GM12878 (cell line): Measurements from ENCODE around the gene SAYSD1. TPM values are rescaled to one million over a fixed set of nuclear protein-coding genes. Genes with fewer than 3 reads are reported as not detected.

ENCODE experiments used
- ATAC-seq: fragments of 200-7000 bp; cut with Tn5 transposase; 3 replicates; pipeline ENCODE4 v1.9.1; 2020; ENCODE audit warnings: mild to moderate bottlenecking, moderate library complexity
- BruUV-seq: library from RNA; stranded (reverse); fragments of 400-500 nt; replicated peaks from 2 replicates; lab custom pipeline; 2021; lab: Mats Ljungman, UMichigan
- CTCF ChIA-PET: fragments of 300-600 bp; sonication (Branson Sonifier 250); formaldehyde crosslinking; extraction: SDS; loops from one replicate; lab custom pipeline; 2021; ENCODE audit warnings: inconsistent platforms; lab: Yijun Ruan, JAX
- POLR2A ChIA-PET: fragments of 350-600 bp; formaldehyde crosslinking; extraction: SDS; loops from one replicate; lab custom pipeline; 2021; ENCODE audit warnings: inconsistent platforms; lab: Charles Lee
- RAD21 ChIA-PET: fragments of 300-600 bp; sonication (Branson Sonifier 250); formaldehyde crosslinking; loops from one replicate; lab custom pipeline; 2023; ENCODE audit warnings: antibody characterized with exemption; ENCODE audit not compliant: unreplicated experiment; lab: Charles Lee
- SMC1A ChIA-PET: fragments of 300-600 bp; sonication (Branson Sonifier 250); formaldehyde crosslinking; loops from one replicate; lab custom pipeline; 2023; ENCODE audit not compliant: unreplicated experiment, uncharacterized antibody; lab: Charles Lee
- DNase-seq: peaks from one replicate; pipeline ENCODE4 v3.0.0-alpha.2; 2011; ENCODE audit warnings: low read depth, low spot score
- FAIRE-seq: peaks from 3 replicates; lab custom pipeline; 2011; peaks lifted over from hg19 to GRCh38; lab: Jason Lieb, UNC
- H2AFZ ChIP-seq: 2 replicates; pipeline ENCODE4 v1.6.0; 2011; ENCODE audit warnings: low read depth, low read length, control low read depth; ENCODE audit not compliant: control insufficient read depth
- H3K27ac ChIP-seq: 2 replicates; pipeline ENCODE4 v1.5.1; 2011; ENCODE audit warnings: control low read depth; ENCODE audit not compliant: control insufficient read depth, insufficient read depth
- H3K27me3 ChIP-seq, 2 experiments: replicated peaks in 1 of 2; 2 replicates each; pipeline versions ENCODE4 v1.6.0 to v1.6.1; 2011; ENCODE audit warnings: low read length in 1 of 2; ENCODE audit not compliant: control insufficient read depth in 2 of 2, insufficient read depth in 2 of 2
- H3K36me3 ChIP-seq, 2 experiments: 2 replicates each; pipeline ENCODE4 v1.5.1; 2011; ENCODE audit warnings: low read length in 1 of 2; ENCODE audit not compliant: control insufficient read depth in 2 of 2, insufficient read depth in 2 of 2
- H3K4me1 ChIP-seq: 2 replicates; pipeline ENCODE4 v1.6.1; 2011; ENCODE audit warnings: mild to moderate bottlenecking, low read length, moderate library complexity, mixed read lengths; ENCODE audit not compliant: control insufficient read depth, insufficient read depth
- H3K4me2 ChIP-seq: 2 replicates; pipeline ENCODE4 v1.6.0; 2011; ENCODE audit warnings: control low read depth; ENCODE audit not compliant: control insufficient read depth, insufficient read depth
- H3K4me3 ChIP-seq: fragments of 200-600 bp; sonication (generic); 2 replicates; pipeline ENCODE4 v1.5.1; 2016
- H3K79me2 ChIP-seq: 2 replicates; pipeline ENCODE4 v1.6.0; 2011; ENCODE audit warnings: low read length; ENCODE audit not compliant: control insufficient read depth, insufficient read depth
- H3K9ac ChIP-seq: 2 replicates; pipeline ENCODE4 v1.8.0; 2011; ENCODE audit warnings: low read length, control low read depth, mixed read lengths; ENCODE audit not compliant: control insufficient read depth, insufficient read depth
- H3K9me3 ChIP-seq: replicated peaks from 3 replicates; pipeline ENCODE4 v1.5.1; 2011; ENCODE audit warnings: mild to moderate bottlenecking, low read length; ENCODE audit not compliant: control insufficient read depth, insufficient read depth
- H4K20me1 ChIP-seq: 2 replicates; pipeline ENCODE4 v1.6.0; 2011; ENCODE audit not compliant: control insufficient read depth, insufficient read depth
- EZH2 ChIP-seq: IDR thresholded peaks from 2 replicates; pipeline ENCODE4 v1.6.1; 2012; ENCODE audit warnings: low read depth, mild to moderate bottlenecking, control low read depth, inconsistent platforms, low read length, borderline replicate concordance; ENCODE audit not compliant: control insufficient read depth
- NR2C1 ChIP-seq: fragments of 450-650 bp; IDR thresholded peaks from 2 replicates; pipeline ENCODE4 v1.6.1; 2017; ENCODE audit warnings: antibody characterized with exemption, mild to moderate bottlenecking, moderate library complexity
- NR2F1 ChIP-seq: fragments of 450-650 bp; conservative IDR thresholded peaks from 2 replicates; pipeline ENCODE4 v1.6.1; 2017; ENCODE audit warnings: mild to moderate bottlenecking
- PAX5 ChIP-seq: IDR thresholded peaks from 2 replicates; pipeline ENCODE4 v1.6.1; 2011; ENCODE audit warnings: low read depth, low read length, borderline replicate concordance
- STAT1 ChIP-seq: fragments of 450-650 bp; conservative IDR thresholded peaks from 2 replicates; pipeline ENCODE4 v1.6.1; 2014; ENCODE audit warnings: antibody characterized with exemption, mild to moderate bottlenecking
- SUZ12 ChIP-seq: fragments of 200-600 bp; sonication (generic); IDR thresholded peaks from one replicate; pipeline ENCODE4 v1.6.1; 2018; ENCODE audit warnings: antibody characterized with exemption, mild to moderate bottlenecking; ENCODE audit not compliant: unreplicated experiment
- USF1 ChIP-seq: IDR thresholded peaks from 2 replicates; pipeline ENCODE4 v1.6.1; 2011; ENCODE audit warnings: borderline replicate concordance, low read depth, mild to moderate bottlenecking, moderate library complexity, mixed read lengths, low read length; ENCODE audit not compliant: insufficient read depth; ENCODE audit errors: extremely low read length
- ZZZ3 ChIP-seq: IDR thresholded peaks from 2 replicates; pipeline ENCODE4 v1.6.1; 2011; ENCODE audit warnings: low read depth; ENCODE audit not compliant: control insufficient read depth, insufficient read length
- WGBS: methylation state at CpG from one replicate; pipeline ENCODE4 v1.1.6; 2016; ENCODE audit warnings: low lambda C conversion rate; ENCODE audit not compliant: insufficient replicate concordance, insufficient coverage; ENCODE audit errors: missing lambda C conversion rate; 5-methylcytosine and 5-hydroxymethylcytosine counted together
- in situ Hi-C: fragments of 300-500 bp; cut with MboI; formaldehyde crosslinking; loops from 9 replicates; pipeline ENCODE4 v1.14.3; 2018; ENCODE audit warnings: mixed read lengths
- intact Hi-C: fragments of 100-400 bp; cut with micrococcal nuclease; formaldehyde crosslinking; loops from one replicate; pipeline ENCODE4 v1.14.2; 2022; ENCODE audit not compliant: unreplicated experiment
- polyA plus RNA-seq, 11 experiments: library from polyadenylated mRNA; depleted of rRNA in 4 of 11; unstranded in 6 of 11; stranded (reverse) in 5 of 11; fragments of >200 nt; fragmentation: Nextera tagmentation in 4 of 11; fragmentation: Illumina TruSeq in 1 of 11; extraction: Ambion mirVana in 4 of 11; extraction: Trizol in 1 of 11; gene quantifications; 1 replicate in 1 of 11; 2 replicates in 10 of 11; pipeline versions ENCODE4 v1.2.1 to v1.2.3, GENCODE V29; 2011 to 2016; ENCODE audit warnings: inconsistent platforms in 2 of 11, missing spikeins in 2 of 11, low read depth in 1 of 11
- total RNA-seq, 4 experiments: library from RNA; depleted of rRNA in 3 of 4; stranded (reverse); fragments of >200 nt in 3 of 4; fragmentation: Illumina TruSeq in 1 of 4; extraction: Trizol in 1 of 4; gene quantifications; 2 replicates each; pipeline versions ENCODE4 v1.2.1 to v1.2.3, GENCODE V29; 2013 to 2021

The SAYSD1 gene
- total and polyA plus RNA-seq, 10 of the 15 experiments (the other 5 are each of a cell fraction or from before 2014, with no cell fraction given) = 1.5 to 7.3 (median 6.4) TPM

DNA sequence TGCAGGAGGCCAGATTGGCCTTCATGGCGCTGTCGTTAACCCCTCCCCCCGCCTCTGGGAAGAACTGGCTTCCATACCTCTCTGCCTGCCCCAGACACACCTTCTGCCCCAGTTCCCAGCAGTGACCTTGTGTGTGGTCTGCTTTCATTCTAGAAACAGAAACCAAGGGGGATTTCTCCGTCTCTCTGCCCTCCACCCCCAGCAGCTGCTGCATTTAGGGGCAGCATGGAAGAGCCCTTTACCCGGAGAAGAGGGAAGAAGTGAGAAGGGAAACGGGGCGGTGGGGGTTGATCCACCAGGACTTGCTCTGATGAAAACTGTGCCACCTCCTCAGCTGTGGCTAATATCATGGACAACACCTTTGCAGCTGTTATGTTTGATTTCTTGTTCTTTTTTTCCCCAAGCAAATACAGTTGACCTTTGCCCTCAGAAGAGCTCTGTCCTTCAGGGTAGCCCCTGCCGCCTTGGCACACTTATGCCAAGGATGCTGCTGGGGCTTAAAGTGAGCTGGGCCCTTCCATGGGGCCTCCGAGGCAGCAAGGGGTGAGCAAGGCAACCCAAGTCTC, 60.3 kb downstream of the SAYSD1 start:
- ChIA-PET POLR2A (no interaction called here), SMC1A (interaction anchor here (0.7 kb wide), 2 partner anchors 38 to 143 kb away, joined by 3 read pairs; no protein-coding TSS in a partner anchor), CTCF (interaction anchor here (0.6 to 1.1 kb wide), 2 partner anchors 182 to 1161 kb away, joined by 3 to 5 read pairs; no protein-coding TSS in a partner anchor), RAD21 (interaction anchor here (0.6 kb wide), 1 partner anchor 13 kb away, joined by 3 read pairs; no protein-coding TSS in a partner anchor)
- BruUV-seq = no TSS peak
- H3K4me2 ChIP-seq = no peak overlapping the region
- no peaks in the 10 kb centered on the region; a peak in 3 of 4 replicates for H3K27me3 ChIP-seq
- H3K4me3 ChIP-seq = no peak overlapping the region
- DNase-seq = no peak
- intact Hi-C loops = no loop called here
- H4K20me1 ChIP-seq = 0 out of 2 replicates have a peak, but pooled peaks cover 3% of the 10 kb centered on the region
- no peaks in the 10 kb centered on the region for H3K9me3 ChIP-seq
- no peaks in the 10 kb centered on the region; the same call in 1 of the 2 replicates for H3K4me1 ChIP-seq
- no peaks in the 10 kb centered on the region for H3K36me3 ChIP-seq
- H2AFZ ChIP-seq = no peak overlapping the region
- H3K27ac ChIP-seq = no peak overlapping the region
- ATAC-seq = peak; percentile 61
- H3K79me2 ChIP-seq = no peaks in the 10 kb centered on the region
- WGBS = 20% methylated on average over 9 of the region's 9 CpGs
- no peak for TF ChIP-seq STAT1
- no peak for TF ChIP-seq EZH2
- TF ChIP-seq USF1 = no peak
- TF ChIP-seq ZZZ3 = no peak
- TF ChIP-seq NR2F1 = peak; percentile 27; the same call in 1 of the 2 replicates
- no peak for TF ChIP-seq NR2C1
- no peak for TF ChIP-seq PAX5
- TF ChIP-seq SUZ12 = no peak
- no peak overlapping the region for H3K9ac ChIP-seq
- in situ Hi-C loops = no loop called here
- FAIRE-seq = no peak

Other genes with a start within 250 kb of the SAYSD1 start
- gene GLP1R, start 66.4 kb downstream of the SAYSD1 start, total RNA-seq (2014; rRNA removed) = not detected in 2 replicates
- gene GLP1R, start 66.4 kb downstream of the SAYSD1 start, total RNA-seq (2014; rRNA removed; fragmentation: Illumina TruSeq; extraction: Trizol) = not detected in 2 replicates
- gene GLP1R, start 66.4 kb downstream of the SAYSD1 start, total RNA-seq (2021) = 0.05 TPM in 1 of 2 replicates, not detected in the other
- 0.01 TPM in 1 of 2 replicates, not detected in the other for gene GLP1R, start 66.4 kb downstream of the SAYSD1 start, polyA plus RNA-seq (2011; rRNA removed)
- gene GLP1R, start 66.4 kb downstream of the SAYSD1 start, polyA plus RNA-seq (2014; fragmentation: Illumina TruSeq; extraction: Trizol) = not detected in 2 replicates
- gene GLP1R, start 66.4 kb downstream of the SAYSD1 start, polyA plus RNA-seq (2014; fragmentation: Nextera tagmentation; extraction: Ambion mirVana) = not detected
- gene GLP1R, start 66.4 kb downstream of the SAYSD1 start, polyA plus RNA-seq (2014; rRNA removed) = not detected in 2 replicates
- not detected for gene GLP1R, start 66.4 kb downstream of the SAYSD1 start, polyA plus RNA-seq (2016; fragmentation: Nextera tagmentation; extraction: Ambion mirVana)
- gene KCNK5, start 114.3 kb upstream of the SAYSD1 start, total RNA-seq (2014; rRNA removed) = 3.4 and 4.0 TPM in 2 replicates
- 1.8 and 2.3 TPM in 2 replicates for gene KCNK5, start 114.3 kb upstream of the SAYSD1 start, total RNA-seq (2014; rRNA removed; fragmentation: Illumina TruSeq; extraction: Trizol)
- gene KCNK5, start 114.3 kb upstream of the SAYSD1 start, total RNA-seq (2021) = 3.8 and 4.2 TPM in 2 replicates
- gene KCNK5, start 114.3 kb upstream of the SAYSD1 start, polyA plus RNA-seq (2011; rRNA removed) = 1.8 and 2.8 TPM in 2 replicates
- gene KCNK5, start 114.3 kb upstream of the SAYSD1 start, polyA plus RNA-seq (2014; fragmentation: Illumina TruSeq; extraction: Trizol) = 1.4 and 1.9 TPM in 2 replicates
- under 1 TPM; 0.11 to 0.27 TPM for gene KCNK5, start 114.3 kb upstream of the SAYSD1 start, polyA plus RNA-seq (2014; fragmentation: Nextera tagmentation; extraction: Ambion mirVana)
- gene KCNK5, start 114.3 kb upstream of the SAYSD1 start, polyA plus RNA-seq (2014; rRNA removed) = 2.9 and 3.1 TPM in 2 replicates
- 1 to 10 TPM; 1.4 to 1.6 TPM for gene KCNK5, start 114.3 kb upstream of the SAYSD1 start, polyA plus RNA-seq (2016; fragmentation: Nextera tagmentation; extraction: Ambion mirVana)
- gene KCNK17, start 199.2 kb upstream of the SAYSD1 start, total RNA-seq (2014; rRNA removed) = not detected in 2 replicates
- gene KCNK17, start 199.2 kb upstream of the SAYSD1 start, total RNA-seq (2014; rRNA removed; fragmentation: Illumina TruSeq; extraction: Trizol) = not detected in 2 replicates
- gene KCNK17, start 199.2 kb upstream of the SAYSD1 start, total RNA-seq (2021) = not detected in 2 replicates
- gene KCNK17, start 199.2 kb upstream of the SAYSD1 start, polyA plus RNA-seq (2011; rRNA removed) = not detected in 2 replicates
- not detected in 2 replicates for gene KCNK17, start 199.2 kb upstream of the SAYSD1 start, polyA plus RNA-seq (2014; fragmentation: Illumina TruSeq; extraction: Trizol)
- not detected for gene KCNK17, start 199.2 kb upstream of the SAYSD1 start, polyA plus RNA-seq (2014; fragmentation: Nextera tagmentation; extraction: Ambion mirVana)
- gene KCNK17, start 199.2 kb upstream of the SAYSD1 start, polyA plus RNA-seq (2014; rRNA removed) = not detected in 2 replicates
- not detected for gene KCNK17, start 199.2 kb upstream of the SAYSD1 start, polyA plus RNA-seq (2016; fragmentation: Nextera tagmentation; extraction: Ambion mirVana)
- not detected in 2 replicates for gene KCNK16, start 207.5 kb upstream of the SAYSD1 start, total RNA-seq (2014; rRNA removed)
- gene KCNK16, start 207.5 kb upstream of the SAYSD1 start, total RNA-seq (2014; rRNA removed; fragmentation: Illumina TruSeq; extraction: Trizol) = not detected in 2 replicates
- gene KCNK16, start 207.5 kb upstream of the SAYSD1 start, total RNA-seq (2021) = not detected in 2 replicates
- gene KCNK16, start 207.5 kb upstream of the SAYSD1 start, polyA plus RNA-seq (2011; rRNA removed) = not detected in 2 replicates
- gene KCNK16, start 207.5 kb upstream of the SAYSD1 start, polyA plus RNA-seq (2014; fragmentation: Illumina TruSeq; extraction: Trizol) = not detected in 2 replicates
- not detected for gene KCNK16, start 207.5 kb upstream of the SAYSD1 start, polyA plus RNA-seq (2014; fragmentation: Nextera tagmentation; extraction: Ambion mirVana)
- not detected in 2 replicates for gene KCNK16, start 207.5 kb upstream of the SAYSD1 start, polyA plus RNA-seq (2014; rRNA removed)
- gene KCNK16, start 207.5 kb upstream of the SAYSD1 start, polyA plus RNA-seq (2016; fragmentation: Nextera tagmentation; extraction: Ambion mirVana) = not detected